Caco-2 (cell line): Measurements from ENCODE around the gene TCEAL1. TPM values are rescaled to one million over a fixed set of nuclear protein-coding genes. Genes with fewer than 3 reads are reported as not detected.
"Not testable (repeated sequence)": the region's sequence is repeated elsewhere in the genome, so short reads cannot be mapped to it uniquely, and the experiment has no call there.

ENCODE experiments used
- BruUV-seq: library from RNA; stranded (reverse); fragments of 400-500 nt; replicated peaks from 2 replicates; lab custom pipeline; 2021; lab: Mats Ljungman, UMichigan
- CTCF ChIA-PET: fragments of 300-600 bp; sonication (Branson Sonifier 250); formaldehyde crosslinking; loops from one replicate; lab custom pipeline; 2022; ENCODE audit warnings: antibody characterized with exemption; lab: Charles Lee
- POLR2A ChIA-PET: fragments of 300-600 bp; sonication (Branson Sonifier 250); formaldehyde crosslinking; loops from one replicate; lab custom pipeline; 2022; ENCODE audit warnings: antibody characterized with exemption; lab: Charles Lee
- DNase-seq, 2 experiments: peaks; one replicate each; pipeline versions ENCODE4 v3.0.0 to v3.0.0-alpha.2; 2020 to 2022
- H3K27me3 ChIP-seq: replicated peaks from 2 replicates; pipeline ENCODE4 v1.6.0; 2011; ENCODE audit warnings: low read length; ENCODE audit not compliant: control insufficient read depth, insufficient read depth
- H3K36me3 ChIP-seq: 2 replicates; pipeline ENCODE4 v1.5.1; 2011; ENCODE audit warnings: low read length; ENCODE audit not compliant: control insufficient read depth, insufficient read depth
- H3K4me1 ChIP-seq: fragments of 250-450 bp; sonication (Bioruptor Pico); 2 replicates; pipeline ENCODE4 v1.5.1; 2020; ENCODE audit warnings: mild to moderate bottlenecking
- H3K4me3 ChIP-seq: 2 replicates; pipeline ENCODE4 v1.5.1; 2011; ENCODE audit warnings: low read depth, mild to moderate bottlenecking, control low read depth, low read length
- H3K9me3 ChIP-seq: fragments of 250-450 bp; sonication (Bioruptor Pico); 2 replicates; pipeline ENCODE4 v1.5.1; 2020; ENCODE audit warnings: mild to moderate bottlenecking, moderate library complexity
- H3K27ac Mint-ChIP-seq: one replicate; pipeline ENCODE4 v1.8.0; 2022; ENCODE audit warnings: mixed read lengths; ENCODE audit not compliant: unreplicated experiment
- H3K27me3 Mint-ChIP-seq: one replicate; pipeline ENCODE4 v1.8.0; 2022; ENCODE audit warnings: mixed read lengths; ENCODE audit not compliant: insufficient read depth, unreplicated experiment
- H3K36me3 Mint-ChIP-seq: one replicate; pipeline ENCODE4 v1.8.0; 2022; ENCODE audit warnings: mild to moderate bottlenecking, mixed read lengths; ENCODE audit not compliant: insufficient read depth, unreplicated experiment
- H3K4me1 Mint-ChIP-seq: one replicate; pipeline ENCODE4 v1.8.0; 2022; ENCODE audit warnings: low read depth, mixed read lengths; ENCODE audit not compliant: unreplicated experiment
- H3K4me3 Mint-ChIP-seq: one replicate; pipeline ENCODE4 v1.8.0; 2022; ENCODE audit warnings: mild to moderate bottlenecking, moderate library complexity, mixed read lengths; ENCODE audit not compliant: unreplicated experiment
- H3K9me3 Mint-ChIP-seq: one replicate; pipeline ENCODE4 v1.8.0; 2022; ENCODE audit warnings: mixed read lengths; ENCODE audit not compliant: unreplicated experiment
- CTCF ChIP-seq, 2 experiments: fragments of 200-600 bp in 1 of 2; IDR thresholded peaks; 1 replicate in 1 of 2; 2 replicates in 1 of 2; pipeline versions ENCODE4 v1.5.1 to v1.8.0; 2011 to 2022; ENCODE audit warnings: antibody characterized with exemption in 1 of 2, control low read depth in 1 of 2, inconsistent platforms in 1 of 2, low read depth in 1 of 2, low read length in 1 of 2, mild to moderate bottlenecking in 1 of 2, moderate library complexity in 1 of 2; ENCODE audit not compliant: insufficient read depth in 1 of 2, severe bottlenecking in 1 of 2, unreplicated experiment in 1 of 2
- intact Hi-C: fragments of 100-400 bp; cut with micrococcal nuclease; formaldehyde crosslinking; loops from one replicate; pipeline ENCODE4 v1.10.0; 2022; ENCODE audit not compliant: unreplicated experiment
- total RNA-seq: library from RNA; stranded (reverse); gene quantifications from 2 replicates; pipeline ENCODE4 v1.2.3, GENCODE V29; 2022

TCEAL1 gene
- total RNA-seq, 1 experiment from 2014 or later, result 11.8 TPM

- Histone ChIP-seq H3K36me3 (no peaks in the 10 kb centered on the region), H3K9me3 (no peaks in the 10 kb centered on the region), H3K4me1 (no peaks in the 10 kb centered on the region), H3K4me3 (no peak overlapping the region), H3K27me3 (no peaks in the 10 kb centered on the region)
- intact Hi-C loops, result no loop called here
- Mint-ChIP-seq H3K36me3 (no peaks in the 10 kb centered on the region), H3K27me3 (no peaks in the 10 kb centered on the region), H3K4me1 (peaks cover 16% of the 10 kb centered on the region), H3K27ac (no peak overlapping the region), H3K9me3 (peaks cover 21% of the 10 kb centered on the region), H3K4me3 (no peak overlapping the region)
- ChIA-PET POLR2A (no interaction called here), CTCF (no interaction called here)
- no TSS peak for BruUV-seq
- DNase-seq, result no peak
- TF ChIP-seq CTCF (IDR thresholded peaks at IDR 0.05; ENCODE audit: insufficient read depth in 1 of 2, low read depth in 1 of 2, low read length in 1 of 2, severe bottlenecking in 1 of 2, unreplicated experiment in 1 of 2), result no peak
Observed at GRCh38 chrX:103658681-103659433, 30.1 kb downstream of the TCEAL1 start.

DNA sequence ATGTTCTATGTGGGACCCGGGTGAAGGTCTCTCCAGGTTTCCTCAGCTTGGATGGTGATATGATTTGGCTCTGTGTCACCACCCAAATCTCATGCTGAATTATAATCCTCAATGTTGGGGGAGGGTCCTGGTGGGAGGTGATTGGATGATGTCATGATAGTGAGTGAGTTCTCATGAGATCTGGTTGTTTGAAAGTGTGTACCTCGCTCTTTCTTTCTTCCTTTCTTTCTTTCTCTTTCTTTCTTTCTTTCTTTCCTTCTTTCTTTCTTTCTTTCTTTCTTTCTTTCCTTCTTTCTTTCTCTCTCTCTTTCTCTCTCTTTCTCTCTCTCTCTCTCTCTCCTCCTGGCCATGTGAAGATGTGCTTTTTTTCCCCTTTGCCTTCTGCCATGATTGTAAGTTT, 30.7 kb downstream of the TCEAL1 start:
- H3K27ac Mint-ChIP-seq, intact Hi-C loops, DNase-seq, H3K4me3 ChIP-seq, BruUV-seq, H3K27me3 Mint-ChIP-seq, H3K36me3 Mint-ChIP-seq, CTCF ChIA-PET, H3K4me1 ChIP-seq, H3K36me3 ChIP-seq, H3K27me3 ChIP-seq, POLR2A ChIA-PET, H3K4me3 Mint-ChIP-seq, H3K9me3 ChIP-seq: not testable (repeated sequence)
- Mint-ChIP-seq H3K9me3 (peaks cover 20% of the 10 kb centered on the region), H3K4me1 (peaks cover 16% of the 10 kb centered on the region)

- BruUV-seq, result no TSS peak
- ChIA-PET POLR2A (no interaction called here), CTCF (no interaction called here)
Observed at GRCh38 chrX:103663981-103664762, 35.4 kb downstream of the TCEAL1 start.

More at GRCh38 chrX:103663981-103664762, 35.4 kb downstream of the TCEAL1 start:
- Histone ChIP-seq H3K4me1 (no peaks in the 10 kb centered on the region), H3K9me3 (no peaks in the 10 kb centered on the region), H3K27me3 (no peaks in the 10 kb centered on the region), H3K4me3 (no peak overlapping the region), H3K36me3 (no peaks in the 10 kb centered on the region)
- Mint-ChIP-seq H3K4me3 (no peak overlapping the region), H3K9me3 (peaks cover 12% of the 10 kb centered on the region), H3K27me3 (no peaks in the 10 kb centered on the region), H3K27ac (no peak overlapping the region), H3K4me1 (peaks cover 12% of the 10 kb centered on the region), H3K36me3 (no peaks in the 10 kb centered on the region)
- intact Hi-C loops, result no loop called here
- TF ChIP-seq CTCF (IDR thresholded peaks at IDR 0.05; ENCODE audit: insufficient read depth in 1 of 2, low read depth in 1 of 2, low read length in 1 of 2, severe bottlenecking in 1 of 2, unreplicated experiment in 1 of 2), result no peak
- no peak for DNase-seq
